Adrenal gland (tissue), 5 donors: ENCODE results near the gene UXS1.

Source experiments
- CTCF ChIP-seq, 6 experiments: fragments of 450-650 bp in 4 of 6; fragments of 200-600 bp in 2 of 6; sonication (generic) in 1 of 6; IDR thresholded peaks; 1 replicate in 5 of 6; 2 replicates in 1 of 6; pipeline versions ENCODE4 v1.5.1 to v1.8.0; 2016 to 2021; ENCODE audit warnings: antibody characterized with exemption in 6 of 6, mild to moderate bottlenecking in 2 of 6, moderate library complexity in 1 of 6
- POLR2A ChIP-seq, 2 donors: fragments of 450-650 bp; IDR thresholded peaks; one replicate each; pipeline ENCODE4 v1.6.1; 2017; ENCODE audit warnings: antibody characterized with exemption in 2 of 2, mild to moderate bottlenecking in 2 of 2, moderate library complexity in 1 of 2
- donor health status: DM: no; HTN: no; CAD: no.

DNA sequence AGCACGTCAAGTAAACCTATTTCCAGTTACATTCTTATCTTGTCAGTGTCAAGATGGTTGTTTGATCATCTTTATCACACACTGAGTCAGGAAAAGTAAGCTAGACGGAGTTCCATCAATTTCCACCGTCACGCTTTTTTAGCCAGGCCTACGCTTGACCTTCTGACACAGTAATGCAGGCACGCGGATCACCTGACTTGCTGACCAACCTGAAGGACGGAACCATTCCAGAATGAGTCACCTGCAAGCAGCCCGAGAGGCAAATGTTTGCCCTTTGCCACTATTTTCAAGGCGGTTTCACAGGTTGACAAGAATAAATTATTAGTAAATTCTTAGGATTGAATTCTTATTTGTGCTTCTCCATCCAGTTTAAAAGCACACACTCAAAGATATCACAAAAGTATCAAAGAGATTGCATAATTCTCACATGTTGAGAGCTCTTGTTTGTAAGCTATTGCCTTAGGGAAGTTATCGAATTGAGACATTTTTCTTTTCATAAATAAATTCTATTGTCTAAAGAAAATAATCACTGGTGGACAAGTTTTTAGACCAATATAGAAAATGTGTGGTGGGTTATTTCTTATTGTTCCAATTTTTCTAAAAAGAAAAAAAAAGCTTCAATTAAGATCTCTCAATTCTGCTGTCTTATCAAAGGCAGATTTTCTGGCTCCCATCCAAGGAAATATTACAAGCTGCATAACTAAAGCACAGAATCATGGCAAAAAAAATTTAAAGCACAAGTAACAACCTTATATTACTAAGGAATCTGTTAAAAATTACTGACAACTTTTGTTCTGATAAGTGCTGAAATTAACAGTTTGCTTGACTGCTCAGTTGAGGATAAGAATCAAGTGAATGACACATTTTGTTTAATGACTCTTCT, 31.9 kb downstream of the UXS1 start:
- TF ChIP-seq CTCF (IDR thresholded peaks at IDR 0.05) (no peak), POLR2A (IDR thresholded peaks at IDR 0.05) (peak in 1 of 2 donors; percentile 6)
